ENCODE data around the gene PDIA3. TPM values are rescaled to one million over a fixed set of nuclear protein-coding genes. Genes with fewer than 3 reads are reported as not detected.

PDIA3 gene
- total RNA-seq, 1 experiment from 2014 or later, result 445 TPM

GRCh38 chr15:43795997-43796396 lies 49.8 kb downstream of the PDIA3 start:
- H3K4me1 ChIP-seq (replicated peaks; ENCODE audit: insufficient read depth), result peaks cover 13% of the 10 kb centered on the region
- no peak overlapping the region for H2AFZ ChIP-seq
- intact Hi-C loops (cut with micrococcal nuclease; ENCODE audit: unreplicated experiment), result no loop called here
- peaks cover 37% of the 10 kb centered on the region for H3K79me2 ChIP-seq (ENCODE audit: low read depth)
- no peak for DNase-seq
- H4K20me1 ChIP-seq (ENCODE audit: insufficient read depth), result no peaks in the 10 kb centered on the region
- no peak overlapping the region for H3K27ac ChIP-seq
- no peak overlapping the region for H3K4me3 ChIP-seq
- H3K9me3 ChIP-seq (ENCODE audit: insufficient read depth, low read depth), result no peaks in the 10 kb centered on the region
- H3K4me2 ChIP-seq, result no peak overlapping the region
- H3K9me2 ChIP-seq (ENCODE audit: insufficient read depth), result no peaks in the 10 kb centered on the region
- ChIA-PET POLR2A (ENCODE audit: unreplicated experiment) (no interaction called here), CTCF (no interaction called here)
- BruUV-seq (replicated peaks), result no TSS peak
- H3K36me3 ChIP-seq (ENCODE audit: low read depth), result peaks cover 13% of the 10 kb centered on the region
- no peak for TF ChIP-seq EZH2 (IDR thresholded peaks at IDR 0.05; ENCODE audit: low read depth)
- no peak for TF ChIP-seq CTCF (conservative IDR thresholded peaks at IDR 0.05)
- H3K27me3 ChIP-seq (ENCODE audit: insufficient read depth, low read depth), result no peaks in the 10 kb centered on the region
- H3F3A ChIP-seq (ENCODE audit: insufficient read depth, low read depth), result peaks cover 32% of the 10 kb centered on the region; the same call in 1 of the 2 replicates

- Histone ChIP-seq H3K4me3 (no peak overlapping the region), H3K27ac (no peak overlapping the region), H3K4me1 (replicated peaks; ENCODE audit: insufficient read depth) (peaks cover 17% of the 10 kb centered on the region), H3K9me3 (ENCODE audit: insufficient read depth, low read depth) (no peaks in the 10 kb centered on the region), H3F3A (ENCODE audit: insufficient read depth, low read depth) (peaks cover 32% of the 10 kb centered on the region; the same call in 1 of the 2 replicates), H3K36me3 (ENCODE audit: low read depth) (peaks cover 13% of the 10 kb centered on the region), H3K27me3 (ENCODE audit: insufficient read depth, low read depth) (no peaks in the 10 kb centered on the region), H3K4me2 (no peak overlapping the region), H3K9me2 (ENCODE audit: insufficient read depth) (no peaks in the 10 kb centered on the region), H4K20me1 (ENCODE audit: insufficient read depth) (no peaks in the 10 kb centered on the region), H2AFZ (no peak overlapping the region), H3K79me2 (ENCODE audit: low read depth) (peaks cover 43% of the 10 kb centered on the region)
- TF ChIP-seq CTCF (conservative IDR thresholded peaks at IDR 0.05) (no peak), EZH2 (IDR thresholded peaks at IDR 0.05; ENCODE audit: low read depth) (no peak)
- no peak for DNase-seq
- POLR2A ChIA-PET (ENCODE audit: unreplicated experiment), result interaction anchor here (0.6 kb wide), 1 partner anchor 20 kb away, joined by 6 read pairs; the partner anchor contains the start of gene ELL3
- CTCF ChIA-PET, result no interaction called here
- intact Hi-C loops (cut with micrococcal nuclease; ENCODE audit: unreplicated experiment), result no loop called here
- BruUV-seq (replicated peaks), result no TSS peak
Observed at GRCh38 chr15:43796566-43796965, 50.3 kb downstream of the PDIA3 start.

- ChIA-PET CTCF (no interaction called here), POLR2A (ENCODE audit: unreplicated experiment) (no interaction called here)
- Histone ChIP-seq H3K4me3 (no peak overlapping the region), H3K27ac (no peak overlapping the region), H3F3A (ENCODE audit: insufficient read depth, low read depth) (peaks cover 32% of the 10 kb centered on the region; the same call in 1 of the 2 replicates), H3K4me1 (replicated peaks; ENCODE audit: insufficient read depth) (peaks cover 14% of the 10 kb centered on the region), H3K9me2 (ENCODE audit: insufficient read depth) (no peaks in the 10 kb centered on the region), H4K20me1 (ENCODE audit: insufficient read depth) (no peaks in the 10 kb centered on the region), H3K9me3 (ENCODE audit: insufficient read depth, low read depth) (no peaks in the 10 kb centered on the region), H3K79me2 (ENCODE audit: low read depth) (peaks cover 28% of the 10 kb centered on the region), H3K27me3 (ENCODE audit: insufficient read depth, low read depth) (no peaks in the 10 kb centered on the region), H3K4me2 (no peak overlapping the region), H3K36me3 (ENCODE audit: low read depth) (peaks cover 10% of the 10 kb centered on the region), H2AFZ (no peak overlapping the region)
- DNase-seq, result no peak
- intact Hi-C loops (cut with micrococcal nuclease; ENCODE audit: unreplicated experiment), result no loop called here
- TF ChIP-seq CTCF (conservative IDR thresholded peaks at IDR 0.05), result no peak
- no peak for TF ChIP-seq EZH2 (IDR thresholded peaks at IDR 0.05; ENCODE audit: low read depth)
- no TSS peak for BruUV-seq (replicated peaks)
Observed at GRCh38 chr15:43799209-43799944, 53.1 kb downstream of the PDIA3 start.

Data from PC-9 (cell line).